K562 (cell line): ENCODE measurements around the gene MARCHF3. TPM values are rescaled to one million over a fixed set of nuclear protein-coding genes. Genes with fewer than 3 reads are reported as not detected.

Source experiments
- BMI1 ChIP-seq: fragments of 150-350 bp; IDR thresholded peaks from 2 replicates; pipeline ENCODE4 v1.6.1; 2014; ENCODE audit warnings: low read length
- ETV1 ChIP-seq: fragments of 450-650 bp; conservative IDR thresholded peaks from 2 replicates; pipeline ENCODE4 v1.6.1; 2016; ENCODE audit warnings: missing genetic modification characterization, control low read depth, low read depth, missing compliant biosample characterization
- ETV6 ChIP-seq, 3 experiments: fragments of 150-350 bp in 1 of 3; sonication (generic) in 1 of 3; formaldehyde crosslinking in 1 of 3; IDR thresholded peaks; 2 replicates each; pipeline versions ENCODE4 v1.6.1 to v1.8.0; 2014 to 2022; ENCODE audit warnings: borderline replicate concordance in 2 of 3, low read depth in 2 of 3, antibody characterized with exemption in 1 of 3, low read length in 1 of 3, mild to moderate bottlenecking in 1 of 3, missing genetic modification reagents in 1 of 3
- HDAC1 ChIP-seq, 2 experiments: fragments of 450-650 bp; IDR thresholded peaks; 2 replicates each; pipeline ENCODE4 v1.6.1; 2016 to 2017; ENCODE audit warnings: inconsistent platforms in 1 of 2, mild to moderate bottlenecking in 1 of 2, moderate library complexity in 1 of 2
- HEY1 ChIP-seq: fragments of 250-450 bp; sonication (Bioruptor Pico); IDR thresholded peaks from 2 replicates; pipeline ENCODE4 v1.5.0; 2020; ENCODE audit warnings: mild to moderate bottlenecking, moderate library complexity, borderline replicate concordance
- IFI16 ChIP-seq: fragments of 250-450 bp; sonication (Bioruptor Pico); IDR thresholded peaks from 2 replicates; pipeline ENCODE4 v2.1.2; 2022; ENCODE audit warnings: mild to moderate bottlenecking, inconsistent platforms
- JUN ChIP-seq, 2 experiments: sonication (generic) in 1 of 2; formaldehyde crosslinking in 1 of 2; IDR thresholded peaks; 2 replicates each; pipeline versions ENCODE4 v1.6.1 to v1.8.0; 2012 to 2022; ENCODE audit warnings: borderline replicate concordance in 2 of 2, mild to moderate bottlenecking in 2 of 2, improper control_type of control experiment in 1 of 2, low read depth in 1 of 2, low read length in 1 of 2, missing genetic modification reagents in 1 of 2
- MTA2 ChIP-seq: fragments of 450-650 bp; IDR thresholded peaks from 2 replicates; pipeline ENCODE4 v1.6.1; 2016; ENCODE audit warnings: low read depth
- RHOXF2B ChIP-seq: fragments of 250-450 bp; sonication (Bioruptor Pico); conservative IDR thresholded peaks from 2 replicates; pipeline ENCODE4 v1.5.1; 2021
- SIN3A ChIP-seq, 2 experiments: fragments of 150-350 bp in 1 of 2; IDR thresholded peaks; 2 replicates each; pipeline ENCODE4 v1.6.1; 2011 to 2016; ENCODE audit warnings: borderline replicate concordance in 2 of 2, low read depth in 2 of 2, low read length in 2 of 2, mild to moderate bottlenecking in 2 of 2, moderate library complexity in 2 of 2; ENCODE audit not compliant: control insufficient read depth in 1 of 2
- polyA plus RNA-seq, 8 experiments: library from polyadenylated mRNA; depleted of rRNA in 4 of 8; stranded (reverse) in 5 of 8; unstranded in 3 of 8; fragments of >200 nt; fragmentation: Nextera tagmentation in 2 of 8; fragmentation: Illumina TruSeq in 1 of 8; extraction: Ambion mirVana in 2 of 8; extraction: Trizol in 1 of 8; gene quantifications; 2 replicates each; pipeline versions ENCODE4 v1.2.1 to v1.2.3, GENCODE V29; 2011 to 2014; ENCODE audit warnings: inconsistent platforms in 1 of 8, missing spikeins in 1 of 8
- total RNA-seq, 7 experiments: library from RNA; depleted of rRNA in 6 of 7; stranded (reverse); fragments of >200 nt in 6 of 7; fragmentation: Illumina TruSeq in 2 of 7; extraction: Trizol in 2 of 7; gene quantifications; 2 replicates each; pipeline versions ENCODE4 v1.2.1 to v1.2.3, GENCODE V29; 2011 to 2021; ENCODE audit warnings: low replicate concordance in 1 of 7
- TF ChIP-seq, protein P1 (sequence below): fragments of 450-650 bp; IDR thresholded peaks from 2 replicates; pipeline ENCODE4 v1.6.1; 2016; ENCODE audit warnings: mild to moderate bottlenecking, moderate library complexity
- TF ChIP-seq, protein P2 (sequence below): sonication (generic); formaldehyde crosslinking; IDR thresholded peaks from 2 replicates; pipeline ENCODE4 v1.8.1; 2023; ENCODE audit warnings: mild to moderate bottlenecking, missing genetic modification reagents

Gene MARCHF3
- total and polyA plus RNA-seq, 9 of the 15 experiments (the other 6 are each of a cell fraction or from before 2014, with no cell fraction given), result 5.6 to 37.4 (median 16.5) TPM

- TF ChIP-seq, protein P1, sequence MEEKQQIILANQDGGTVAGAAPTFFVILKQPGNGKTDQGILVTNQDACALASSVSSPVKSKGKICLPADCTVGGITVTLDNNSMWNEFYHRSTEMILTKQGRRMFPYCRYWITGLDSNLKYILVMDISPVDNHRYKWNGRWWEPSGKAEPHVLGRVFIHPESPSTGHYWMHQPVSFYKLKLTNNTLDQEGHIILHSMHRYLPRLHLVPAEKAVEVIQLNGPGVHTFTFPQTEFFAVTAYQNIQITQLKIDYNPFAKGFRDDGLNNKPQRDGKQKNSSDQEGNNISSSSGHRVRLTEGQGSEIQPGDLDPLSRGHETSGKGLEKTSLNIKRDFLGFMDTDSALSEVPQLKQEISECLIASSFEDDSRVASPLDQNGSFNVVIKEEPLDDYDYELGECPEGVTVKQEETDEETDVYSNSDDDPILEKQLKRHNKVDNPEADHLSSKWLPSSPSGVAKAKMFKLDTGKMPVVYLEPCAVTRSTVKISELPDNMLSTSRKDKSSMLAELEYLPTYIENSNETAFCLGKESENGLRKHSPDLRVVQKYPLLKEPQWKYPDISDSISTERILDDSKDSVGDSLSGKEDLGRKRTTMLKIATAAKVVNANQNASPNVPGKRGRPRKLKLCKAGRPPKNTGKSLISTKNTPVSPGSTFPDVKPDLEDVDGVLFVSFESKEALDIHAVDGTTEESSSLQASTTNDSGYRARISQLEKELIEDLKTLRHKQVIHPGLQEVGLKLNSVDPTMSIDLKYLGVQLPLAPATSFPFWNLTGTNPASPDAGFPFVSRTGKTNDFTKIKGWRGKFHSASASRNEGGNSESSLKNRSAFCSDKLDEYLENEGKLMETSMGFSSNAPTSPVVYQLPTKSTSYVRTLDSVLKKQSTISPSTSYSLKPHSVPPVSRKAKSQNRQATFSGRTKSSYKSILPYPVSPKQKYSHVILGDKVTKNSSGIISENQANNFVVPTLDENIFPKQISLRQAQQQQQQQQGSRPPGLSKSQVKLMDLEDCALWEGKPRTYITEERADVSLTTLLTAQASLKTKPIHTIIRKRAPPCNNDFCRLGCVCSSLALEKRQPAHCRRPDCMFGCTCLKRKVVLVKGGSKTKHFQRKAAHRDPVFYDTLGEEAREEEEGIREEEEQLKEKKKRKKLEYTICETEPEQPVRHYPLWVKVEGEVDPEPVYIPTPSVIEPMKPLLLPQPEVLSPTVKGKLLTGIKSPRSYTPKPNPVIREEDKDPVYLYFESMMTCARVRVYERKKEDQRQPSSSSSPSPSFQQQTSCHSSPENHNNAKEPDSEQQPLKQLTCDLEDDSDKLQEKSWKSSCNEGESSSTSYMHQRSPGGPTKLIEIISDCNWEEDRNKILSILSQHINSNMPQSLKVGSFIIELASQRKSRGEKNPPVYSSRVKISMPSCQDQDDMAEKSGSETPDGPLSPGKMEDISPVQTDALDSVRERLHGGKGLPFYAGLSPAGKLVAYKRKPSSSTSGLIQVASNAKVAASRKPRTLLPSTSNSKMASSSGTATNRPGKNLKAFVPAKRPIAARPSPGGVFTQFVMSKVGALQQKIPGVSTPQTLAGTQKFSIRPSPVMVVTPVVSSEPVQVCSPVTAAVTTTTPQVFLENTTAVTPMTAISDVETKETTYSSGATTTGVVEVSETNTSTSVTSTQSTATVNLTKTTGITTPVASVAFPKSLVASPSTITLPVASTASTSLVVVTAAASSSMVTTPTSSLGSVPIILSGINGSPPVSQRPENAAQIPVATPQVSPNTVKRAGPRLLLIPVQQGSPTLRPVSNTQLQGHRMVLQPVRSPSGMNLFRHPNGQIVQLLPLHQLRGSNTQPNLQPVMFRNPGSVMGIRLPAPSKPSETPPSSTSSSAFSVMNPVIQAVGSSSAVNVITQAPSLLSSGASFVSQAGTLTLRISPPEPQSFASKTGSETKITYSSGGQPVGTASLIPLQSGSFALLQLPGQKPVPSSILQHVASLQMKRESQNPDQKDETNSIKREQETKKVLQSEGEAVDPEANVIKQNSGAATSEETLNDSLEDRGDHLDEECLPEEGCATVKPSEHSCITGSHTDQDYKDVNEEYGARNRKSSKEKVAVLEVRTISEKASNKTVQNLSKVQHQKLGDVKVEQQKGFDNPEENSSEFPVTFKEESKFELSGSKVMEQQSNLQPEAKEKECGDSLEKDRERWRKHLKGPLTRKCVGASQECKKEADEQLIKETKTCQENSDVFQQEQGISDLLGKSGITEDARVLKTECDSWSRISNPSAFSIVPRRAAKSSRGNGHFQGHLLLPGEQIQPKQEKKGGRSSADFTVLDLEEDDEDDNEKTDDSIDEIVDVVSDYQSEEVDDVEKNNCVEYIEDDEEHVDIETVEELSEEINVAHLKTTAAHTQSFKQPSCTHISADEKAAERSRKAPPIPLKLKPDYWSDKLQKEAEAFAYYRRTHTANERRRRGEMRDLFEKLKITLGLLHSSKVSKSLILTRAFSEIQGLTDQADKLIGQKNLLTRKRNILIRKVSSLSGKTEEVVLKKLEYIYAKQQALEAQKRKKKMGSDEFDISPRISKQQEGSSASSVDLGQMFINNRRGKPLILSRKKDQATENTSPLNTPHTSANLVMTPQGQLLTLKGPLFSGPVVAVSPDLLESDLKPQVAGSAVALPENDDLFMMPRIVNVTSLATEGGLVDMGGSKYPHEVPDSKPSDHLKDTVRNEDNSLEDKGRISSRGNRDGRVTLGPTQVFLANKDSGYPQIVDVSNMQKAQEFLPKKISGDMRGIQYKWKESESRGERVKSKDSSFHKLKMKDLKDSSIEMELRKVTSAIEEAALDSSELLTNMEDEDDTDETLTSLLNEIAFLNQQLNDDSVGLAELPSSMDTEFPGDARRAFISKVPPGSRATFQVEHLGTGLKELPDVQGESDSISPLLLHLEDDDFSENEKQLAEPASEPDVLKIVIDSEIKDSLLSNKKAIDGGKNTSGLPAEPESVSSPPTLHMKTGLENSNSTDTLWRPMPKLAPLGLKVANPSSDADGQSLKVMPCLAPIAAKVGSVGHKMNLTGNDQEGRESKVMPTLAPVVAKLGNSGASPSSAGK, result 0 out of 2 replicates have a peak, but pooled peaks have one; percentile 8
- peak; percentile 88 for TF ChIP-seq ETV1 (tag)
- TF ChIP-seq HDAC1 (IDR thresholded peaks at IDR 0.05), result peak in 1 of 2 experiments; percentile 75; a peak in 2 of 4 replicates
- TF ChIP-seq IFI16, result no peak
- peak; percentile 55; the same call in 1 of the 2 replicates for TF ChIP-seq JUN (IDR thresholded peaks at IDR 0.05; ENCODE audit: borderline replicate concordance, low read depth, low read length)
- no peak for TF ChIP-seq JUN (CRISPR knock-in tag; IDR thresholded peaks at IDR 0.05; ENCODE audit: borderline replicate concordance)
- TF ChIP-seq BMI1, result no peak
- no peak for TF ChIP-seq RHOXF2B (CRISPR knock-in tag)
- peak; percentile 82 for TF ChIP-seq MTA2
- TF ChIP-seq ETV6 (IDR thresholded peaks at IDR 0.05; ENCODE audit: borderline replicate concordance in 1 of 2, low read depth in 2 of 2, low read length in 1 of 2), result peak in 1 of 2 experiments; percentile 74; a peak in 2 of 4 replicates
- TF ChIP-seq ETV6 (CRISPR knock-in tag; IDR thresholded peaks at IDR 0.05; ENCODE audit: borderline replicate concordance), result no peak
- TF ChIP-seq HEY1 (CRISPR knock-in tag), result no peak
- TF ChIP-seq, protein P2, sequence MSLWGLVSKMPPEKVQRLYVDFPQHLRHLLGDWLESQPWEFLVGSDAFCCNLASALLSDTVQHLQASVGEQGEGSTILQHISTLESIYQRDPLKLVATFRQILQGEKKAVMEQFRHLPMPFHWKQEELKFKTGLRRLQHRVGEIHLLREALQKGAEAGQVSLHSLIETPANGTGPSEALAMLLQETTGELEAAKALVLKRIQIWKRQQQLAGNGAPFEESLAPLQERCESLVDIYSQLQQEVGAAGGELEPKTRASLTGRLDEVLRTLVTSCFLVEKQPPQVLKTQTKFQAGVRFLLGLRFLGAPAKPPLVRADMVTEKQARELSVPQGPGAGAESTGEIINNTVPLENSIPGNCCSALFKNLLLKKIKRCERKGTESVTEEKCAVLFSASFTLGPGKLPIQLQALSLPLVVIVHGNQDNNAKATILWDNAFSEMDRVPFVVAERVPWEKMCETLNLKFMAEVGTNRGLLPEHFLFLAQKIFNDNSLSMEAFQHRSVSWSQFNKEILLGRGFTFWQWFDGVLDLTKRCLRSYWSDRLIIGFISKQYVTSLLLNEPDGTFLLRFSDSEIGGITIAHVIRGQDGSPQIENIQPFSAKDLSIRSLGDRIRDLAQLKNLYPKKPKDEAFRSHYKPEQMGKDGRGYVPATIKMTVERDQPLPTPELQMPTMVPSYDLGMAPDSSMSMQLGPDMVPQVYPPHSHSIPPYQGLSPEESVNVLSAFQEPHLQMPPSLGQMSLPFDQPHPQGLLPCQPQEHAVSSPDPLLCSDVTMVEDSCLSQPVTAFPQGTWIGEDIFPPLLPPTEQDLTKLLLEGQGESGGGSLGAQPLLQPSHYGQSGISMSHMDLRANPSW (CRISPR knock-in tag), result no peak
- no peak for TF ChIP-seq SIN3A (IDR thresholded peaks at IDR 0.05; ENCODE audit: borderline replicate concordance in 2 of 2, control insufficient read depth in 1 of 2, low read depth in 2 of 2, low read length in 2 of 2)
Observed at GRCh38 chr5:126971455-126972031, 58.8 kb downstream of the MARCHF3 start (continued).
